ENCODE data around the gene DNAJC16.
"Not testable (repeated sequence)": the region's sequence is repeated elsewhere in the genome, so short reads cannot be mapped to it uniquely, and the experiment has no call there.

The DNAJC16 gene

GRCh38 chr1:15526490-15527339 lies at the start of gene DNAJC16:
Gene DNAJC16, plus strand, starts transcription at chr1:15526848. Its CDS starts 2,258 bp downstream, at chr1:15529106.
- peak; percentile 78 to 95 (median 88) for DNase-seq (ENCODE audit: low read depth in 3 of 3)

- DNase-seq (ENCODE audit: low read depth in 3 of 3): no peak
Measured at GRCh38 chr1:15476927-15477326, 49.7 kb upstream of the DNAJC16 start.

- DNase-seq (ENCODE audit: low read depth in 3 of 3): no peak
Measured at GRCh38 chr1:15477646-15478212, 48.9 kb upstream of the DNAJC16 start.

- no peak for DNase-seq (ENCODE audit: low read depth in 3 of 3)
Measured at GRCh38 chr1:15479654-15480347, 46.8 kb upstream of the DNAJC16 start.

- DNase-seq (ENCODE audit: low read depth in 3 of 3): not testable (repeated sequence)
Measured at GRCh38 chr1:15482455-15482854, 44.2 kb upstream of the DNAJC16 start.

- DNase-seq (ENCODE audit: low read depth in 3 of 3): not testable (repeated sequence)
Measured at GRCh38 chr1:15482983-15483543, 43.6 kb upstream of the DNAJC16 start.

- DNase-seq (ENCODE audit: low read depth in 3 of 3): no peak
Measured at GRCh38 chr1:15483971-15484370, 42.7 kb upstream of the DNAJC16 start.

- DNase-seq (ENCODE audit: low read depth in 3 of 3): not testable (repeated sequence)
Measured at GRCh38 chr1:15484443-15484842, 42.2 kb upstream of the DNAJC16 start.

- no peak for DNase-seq (ENCODE audit: low read depth in 3 of 3)
Measured at GRCh38 chr1:15485636-15486035, 41.0 kb upstream of the DNAJC16 start.

GRCh38 chr1:15486844-15487610 lies 39.6 kb upstream of the DNAJC16 start:
- not testable (repeated sequence) for DNase-seq (ENCODE audit: low read depth in 3 of 3)

- DNase-seq (ENCODE audit: low read depth in 3 of 3): no peak
Measured at GRCh38 chr1:15488371-15488770, 38.3 kb upstream of the DNAJC16 start.

- DNase-seq (ENCODE audit: low read depth in 3 of 3): no peak
Measured at GRCh38 chr1:15489052-15489736, 37.5 kb upstream of the DNAJC16 start.

GRCh38 chr1:15491010-15491409 lies 35.6 kb upstream of the DNAJC16 start:
- not testable (repeated sequence) for DNase-seq (ENCODE audit: low read depth in 3 of 3)

GRCh38 chr1:15492596-15492995 lies 34.1 kb upstream of the DNAJC16 start:
- DNase-seq (ENCODE audit: low read depth in 3 of 3): no peak

GRCh38 chr1:15493869-15494390 lies 32.7 kb upstream of the DNAJC16 start:
- no peak for DNase-seq (ENCODE audit: low read depth in 3 of 3)

GRCh38 chr1:15500184-15501178 lies 26.2 kb upstream of the DNAJC16 start:
- DNase-seq (ENCODE audit: low read depth in 3 of 3): no peak

GRCh38 chr1:15501208-15502032 lies 25.2 kb upstream of the DNAJC16 start:
- no peak for DNase-seq (ENCODE audit: low read depth in 3 of 3)

- no peak for DNase-seq (ENCODE audit: low read depth in 3 of 3)
Measured at GRCh38 chr1:15504436-15504835, 22.2 kb upstream of the DNAJC16 start.

All from stimulated activated CD4-positive, alpha-beta T cell treated with anti-CD3 and anti-CD28 coated beads, TNF-alpha, amount 100 ng/mL, for 4 hours (primary cell).